Activated naive CD8-positive, alpha-beta T cell treated with anti-CD3 and anti-CD28 coated beads, Interleukin-2, amount 50 U/mL, for 24 hours (primary cell): ENCODE results near the gene PICALM.

ENCODE experiments used
- ATAC-seq: fragments of 150-1000 bp; cut with Tn5 transposase; one replicate; pipeline ENCODE4 v1.10.0; 2021
- DNase-seq: peaks from one replicate; pipeline ENCODE4 v3.0.0; 2021
- H3K27ac Mint-ChIP-seq: one replicate; pipeline ENCODE4 v1.8.0; 2021; ENCODE audit warnings: mild to moderate bottlenecking, mixed read lengths
- H3K27me3 Mint-ChIP-seq: one replicate; pipeline ENCODE4 v1.8.0; 2021; ENCODE audit warnings: mixed read lengths
- H3K36me3 Mint-ChIP-seq: one replicate; pipeline ENCODE4 v1.8.0; 2021; ENCODE audit warnings: low read depth, mixed read lengths
- H3K4me1 Mint-ChIP-seq: one replicate; pipeline ENCODE4 v1.8.0; 2021; ENCODE audit warnings: mixed read lengths
- H3K4me3 Mint-ChIP-seq: one replicate; pipeline ENCODE4 v1.8.0; 2021; ENCODE audit warnings: mild to moderate bottlenecking, moderate library complexity, mixed read lengths
- H3K9me3 Mint-ChIP-seq: one replicate; pipeline ENCODE4 v1.8.0; 2021; ENCODE audit warnings: mixed read lengths

Gene PICALM

DNA sequence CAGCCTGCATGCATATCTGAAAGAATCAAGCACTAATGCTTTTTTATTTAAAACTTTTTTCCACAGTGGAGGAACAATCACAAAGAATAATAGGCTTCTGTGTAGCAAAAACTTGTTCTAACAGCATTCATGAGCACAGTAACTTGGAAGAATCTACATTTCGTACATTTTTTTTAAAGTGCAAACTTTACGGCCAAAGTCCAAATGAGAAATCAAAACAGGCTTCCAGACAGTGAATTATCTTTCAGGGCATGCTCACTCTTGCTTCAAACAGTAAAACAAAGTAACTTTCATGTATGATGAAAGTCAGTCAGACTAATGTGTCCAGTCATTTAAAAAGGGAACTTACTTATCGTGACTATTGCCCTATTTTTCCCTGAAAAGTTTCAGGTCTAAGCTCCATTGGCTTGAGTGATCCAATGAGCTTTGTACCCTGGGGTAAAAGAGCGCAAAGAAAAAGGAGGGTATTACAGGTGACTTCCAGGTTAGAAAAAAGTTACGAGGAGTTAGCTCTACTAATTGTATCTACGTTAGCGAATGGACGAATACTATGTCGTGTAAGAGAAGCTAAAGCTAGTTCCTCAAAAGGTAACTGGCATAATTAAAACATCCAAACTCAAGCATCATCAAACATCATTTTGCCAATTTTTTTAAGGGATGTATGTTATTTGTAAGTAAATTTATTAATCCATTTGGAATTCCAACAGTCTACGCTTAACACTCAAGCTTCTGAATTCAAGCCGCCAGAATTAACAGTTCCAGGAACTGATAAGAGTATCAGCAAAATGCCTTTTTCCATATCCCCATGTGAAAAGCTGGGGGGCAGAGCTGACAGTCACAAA is 1.7 kb downstream of the PICALM start:
- DNase-seq (no peak), ATAC-seq (no peak)
- peak overlapping the region; percentile 98 for H3K27ac Mint-ChIP-seq
- H3K4me3 Mint-ChIP-seq, result peak overlapping the region; percentile 100
- no peaks in the 10 kb centered on the region for H3K9me3 Mint-ChIP-seq
- peaks cover 22% of the 10 kb centered on the region for H3K36me3 Mint-ChIP-seq
- no peaks in the 10 kb centered on the region for H3K27me3 Mint-ChIP-seq
- H3K4me1 Mint-ChIP-seq, result peaks cover 45% of the 10 kb centered on the region

DNA sequence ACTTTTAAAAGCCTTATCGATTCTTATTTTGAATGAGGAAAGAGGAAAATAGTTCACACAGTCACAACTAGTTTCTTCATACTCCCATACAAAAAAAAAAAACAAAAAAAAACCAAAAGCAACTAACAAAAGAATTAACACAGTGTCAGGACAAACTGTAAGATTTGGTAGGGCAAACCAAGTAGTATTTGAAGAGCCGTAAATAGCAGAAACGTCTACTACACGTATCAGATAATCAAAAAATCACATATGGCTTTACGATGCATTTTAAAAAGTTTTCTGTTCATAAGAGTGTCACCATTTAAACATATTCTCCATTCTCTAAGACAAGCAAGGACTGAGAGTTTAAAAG is 2.3 kb downstream of the PICALM start:
- Mint-ChIP-seq H3K27me3 (no peaks in the 10 kb centered on the region), H3K4me3 (peak overlapping the region; percentile 100), H3K27ac (peak overlapping the region; percentile 98), H3K36me3 (peaks cover 26% of the 10 kb centered on the region), H3K9me3 (peaks cover 4% of the 10 kb centered on the region), H3K4me1 (peaks cover 51% of the 10 kb centered on the region)
- ATAC-seq (no peak), DNase-seq (no peak)

DNA sequence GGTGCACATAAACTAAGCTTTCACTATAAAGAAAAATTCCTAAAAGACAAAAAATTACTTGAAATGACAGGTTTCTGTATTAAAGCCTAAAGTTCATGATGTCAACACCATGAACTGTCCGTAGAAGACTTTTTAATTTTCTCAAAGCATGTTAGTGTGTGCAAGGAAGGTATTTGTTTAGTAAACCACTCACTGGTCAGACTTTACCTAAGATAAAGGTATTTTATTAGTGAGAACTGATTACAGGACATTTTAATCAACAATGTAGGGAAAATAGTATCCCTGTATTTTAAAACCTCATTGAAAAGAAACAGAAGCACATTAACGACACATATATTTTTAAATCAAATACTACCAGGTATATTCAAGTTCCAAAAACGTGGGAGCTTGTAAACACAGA is 2.9 kb downstream of the PICALM start:
- Mint-ChIP-seq H3K9me3 (peaks cover 8% of the 10 kb centered on the region), H3K4me3 (peak overlapping the region; percentile 100), H3K27me3 (no peaks in the 10 kb centered on the region), H3K4me1 (peaks cover 57% of the 10 kb centered on the region), H3K27ac (peak overlapping the region; percentile 98), H3K36me3 (peaks cover 31% of the 10 kb centered on the region)
- no peak for DNase-seq
- no peak for ATAC-seq

DNA sequence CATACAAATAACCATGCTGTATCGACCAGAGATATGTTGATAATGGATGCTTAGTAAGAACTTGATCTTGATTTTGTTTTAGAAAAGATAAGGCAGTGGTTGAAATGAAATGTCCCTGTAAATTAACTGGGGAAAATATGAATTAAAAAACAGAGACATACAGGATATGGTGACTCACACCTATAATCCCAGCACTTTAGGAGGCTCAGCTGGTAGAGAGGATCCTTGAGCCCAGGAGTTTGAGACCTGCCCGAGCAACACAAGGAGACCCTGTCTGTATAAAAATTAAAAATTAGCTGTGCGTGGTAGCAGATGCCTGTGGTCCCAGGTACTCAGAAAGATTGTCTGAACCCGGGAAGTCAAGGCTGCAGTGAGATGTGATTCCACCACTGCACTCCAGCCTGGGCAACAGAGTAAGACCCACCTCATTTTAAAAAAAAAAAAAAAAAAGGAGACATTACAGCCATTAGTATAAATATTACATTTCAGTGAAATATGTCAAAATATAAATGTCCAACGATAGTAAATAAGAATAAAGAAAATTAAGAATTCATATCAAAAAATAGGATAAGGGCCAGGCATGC is 4.6 kb downstream of the PICALM start:
- H3K4me1 Mint-ChIP-seq, result peaks cover 60% of the 10 kb centered on the region
- H3K36me3 Mint-ChIP-seq, result peaks cover 32% of the 10 kb centered on the region
- H3K27me3 Mint-ChIP-seq, result no peaks in the 10 kb centered on the region
- DNase-seq (no peak), ATAC-seq (no peak)
- peak overlapping the region; percentile 100 for H3K4me3 Mint-ChIP-seq
- H3K27ac Mint-ChIP-seq, result peak overlapping the region; percentile 98
- peaks cover 8% of the 10 kb centered on the region for H3K9me3 Mint-ChIP-seq

DNA sequence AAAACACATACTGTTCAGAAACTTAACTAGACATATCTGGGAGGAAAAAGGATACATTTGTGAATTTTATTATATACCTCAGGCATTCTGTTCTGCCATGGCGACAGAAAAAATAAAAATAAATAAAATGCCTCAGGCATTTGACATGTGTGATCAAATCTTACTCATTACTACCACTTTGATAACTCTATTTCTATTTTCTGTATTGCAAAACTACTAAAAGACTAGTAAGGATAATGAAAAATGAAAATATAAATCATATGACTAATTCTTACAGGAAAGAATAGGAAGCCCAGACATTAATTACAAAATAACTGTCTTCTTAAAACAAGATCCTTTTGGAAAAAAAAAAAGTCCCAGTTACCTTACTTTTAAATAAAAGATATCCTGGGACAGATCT is 5.3 kb downstream of the PICALM start:
- Mint-ChIP-seq H3K27me3 (no peaks in the 10 kb centered on the region), H3K36me3 (peaks cover 32% of the 10 kb centered on the region), H3K27ac (peak overlapping the region; percentile 98), H3K4me1 (peaks cover 68% of the 10 kb centered on the region), H3K4me3 (peak overlapping the region; percentile 100), H3K9me3 (peaks cover 8% of the 10 kb centered on the region)
- no peak for DNase-seq
- no peak for ATAC-seq

DNA sequence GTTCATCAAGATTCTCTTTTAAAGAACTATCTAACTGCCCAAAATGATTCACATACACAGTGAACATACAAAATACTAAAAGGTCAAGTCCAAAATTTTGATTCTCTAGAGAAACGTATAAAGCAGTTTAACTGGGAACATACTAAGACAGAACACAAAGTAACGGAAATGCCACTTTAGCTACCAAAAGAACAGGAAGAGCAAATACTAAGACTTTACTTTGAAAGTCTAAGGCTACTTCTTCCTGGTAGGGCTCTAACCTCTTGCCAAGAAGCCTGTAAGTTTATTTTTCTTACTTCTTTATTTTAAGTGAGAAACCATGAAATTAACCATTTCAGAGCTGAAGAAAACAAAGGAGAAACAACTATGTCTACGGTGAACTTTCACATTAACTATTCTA is 6.2 kb downstream of the PICALM start:
- DNase-seq (no peak), ATAC-seq (no peak)
- Mint-ChIP-seq H3K4me3 (peak overlapping the region; percentile 100), H3K27ac (peak overlapping the region; percentile 86), H3K27me3 (no peaks in the 10 kb centered on the region), H3K9me3 (peaks cover 8% of the 10 kb centered on the region), H3K36me3 (peaks cover 27% of the 10 kb centered on the region), H3K4me1 (peaks cover 73% of the 10 kb centered on the region)

DNA sequence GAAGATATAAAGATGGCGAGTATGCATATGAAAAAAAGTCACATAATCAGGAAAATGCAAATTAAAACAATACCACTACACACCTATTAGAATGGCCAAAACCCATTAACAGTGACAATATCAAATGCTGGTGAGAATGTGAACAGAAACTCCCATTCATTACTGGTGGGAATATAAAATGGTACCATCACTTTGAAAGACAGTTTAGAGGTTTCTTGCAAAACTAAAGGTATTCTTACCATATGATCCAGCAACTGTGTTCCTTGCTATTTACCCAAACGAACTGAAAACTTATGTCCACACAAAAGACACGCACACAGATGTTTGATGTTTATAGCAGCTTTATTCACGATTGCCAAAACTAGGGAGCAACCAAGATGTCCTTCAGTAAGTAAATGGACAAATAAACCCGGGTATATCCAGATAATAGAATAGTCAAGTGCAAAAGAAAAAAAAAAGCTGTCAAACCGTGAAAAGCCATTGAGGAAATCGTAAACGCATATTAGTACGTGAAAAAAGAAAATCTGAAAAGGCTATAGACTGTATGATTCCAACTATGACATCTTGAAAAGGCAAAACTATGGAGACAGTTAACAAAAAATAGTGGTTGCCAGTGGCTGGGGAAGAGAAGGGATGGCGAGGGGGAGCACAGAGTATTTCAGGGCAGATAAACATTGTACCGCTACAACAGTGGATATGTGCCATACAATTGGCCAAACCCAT is 7.2 kb downstream of the PICALM start:
- Mint-ChIP-seq H3K36me3 (peaks cover 22% of the 10 kb centered on the region), H3K9me3 (peaks cover 8% of the 10 kb centered on the region)

DNA sequence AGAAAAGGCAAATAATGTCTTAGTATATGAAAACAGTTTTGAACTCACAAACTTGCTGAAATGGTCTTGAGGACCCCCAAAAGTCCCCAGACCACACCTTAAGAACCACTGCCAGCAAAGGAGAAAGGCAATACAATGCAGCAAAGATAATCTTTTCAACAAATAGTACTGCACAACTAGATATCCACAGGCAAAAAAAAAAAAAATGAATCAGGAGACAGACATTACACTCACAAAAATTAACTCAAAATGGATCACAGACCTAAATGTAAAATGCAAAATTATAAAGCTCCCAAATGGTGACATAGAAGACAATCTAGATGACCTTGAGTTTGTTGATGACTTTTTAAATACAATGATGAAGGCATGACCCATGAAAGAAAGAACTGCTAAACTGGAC is 8.3 kb downstream of the PICALM start:
- no peaks in the 10 kb centered on the region for H3K27me3 Mint-ChIP-seq
- peaks cover 88% of the 10 kb centered on the region for H3K4me1 Mint-ChIP-seq
- no peak for DNase-seq
- no peak for ATAC-seq
- peaks cover 8% of the 10 kb centered on the region for H3K9me3 Mint-ChIP-seq
- no peak overlapping the region for H3K4me3 Mint-ChIP-seq
- peaks cover 22% of the 10 kb centered on the region for H3K36me3 Mint-ChIP-seq
- peak overlapping the region; percentile 86 for H3K27ac Mint-ChIP-seq

More for the DNA sequence above, 7.2 kb downstream of the PICALM start:
- DNase-seq, result no peak
- peaks cover 79% of the 10 kb centered on the region for H3K4me1 Mint-ChIP-seq
- peak overlapping the region; percentile 100 for H3K4me3 Mint-ChIP-seq
- ATAC-seq, result no peak
- peak overlapping the region; percentile 86 for H3K27ac Mint-ChIP-seq
- no peaks in the 10 kb centered on the region for H3K27me3 Mint-ChIP-seq

DNA sequence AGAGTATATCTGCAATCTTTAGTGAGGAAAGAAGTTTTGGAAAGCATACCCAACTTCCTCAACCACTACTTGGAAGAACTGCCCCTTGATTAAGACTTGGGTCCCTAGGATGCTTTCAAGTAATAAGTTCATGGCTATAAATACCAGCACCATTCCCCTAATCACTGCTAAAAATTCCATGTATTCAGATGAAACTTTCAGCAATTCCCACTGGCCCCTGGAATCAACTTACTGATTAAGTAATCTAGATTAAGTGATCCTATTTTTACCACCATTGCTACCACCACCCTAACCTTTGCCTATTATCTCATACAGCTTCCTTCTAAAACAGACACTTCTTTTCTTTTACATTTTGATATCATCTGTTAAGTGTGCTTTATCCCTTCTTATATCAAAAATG is 10.5 kb downstream of the PICALM start:
- H3K4me1 Mint-ChIP-seq, result peaks cover 92% of the 10 kb centered on the region
- no peaks in the 10 kb centered on the region for H3K27me3 Mint-ChIP-seq
- peaks cover 25% of the 10 kb centered on the region for H3K36me3 Mint-ChIP-seq
- ATAC-seq (no peak), DNase-seq (no peak)
- no peak overlapping the region for H3K4me3 Mint-ChIP-seq
- H3K27ac Mint-ChIP-seq, result peak overlapping the region; percentile 2
- peaks cover 8% of the 10 kb centered on the region for H3K9me3 Mint-ChIP-seq

DNA sequence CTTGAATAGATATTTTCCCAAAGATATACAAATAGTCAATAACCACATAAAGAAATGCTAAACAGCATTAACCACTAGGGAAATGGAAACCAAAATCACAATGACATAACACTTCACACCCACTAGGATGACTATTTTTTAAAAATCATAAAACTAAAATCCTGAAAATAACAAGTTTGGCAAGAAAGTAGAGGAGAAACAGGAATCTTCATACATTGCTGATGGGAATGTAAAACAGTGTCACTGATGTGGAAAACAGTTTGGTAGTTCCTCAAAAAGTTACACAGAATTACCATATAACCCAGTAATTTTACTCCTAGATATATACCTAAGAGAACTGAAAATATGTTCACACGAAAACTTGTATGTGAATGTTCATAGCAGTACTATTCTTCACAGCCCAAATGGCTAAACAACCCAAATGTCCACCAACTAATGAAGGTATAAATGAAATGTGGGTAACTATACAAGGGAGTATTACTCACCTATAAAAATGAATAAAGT is 12.5 kb downstream of the PICALM start:
- ATAC-seq, result no peak
- Mint-ChIP-seq H3K27ac (peak overlapping the region; percentile 55), H3K36me3 (peaks cover 30% of the 10 kb centered on the region), H3K4me3 (no peak overlapping the region), H3K9me3 (peaks cover 10% of the 10 kb centered on the region), H3K27me3 (no peaks in the 10 kb centered on the region), H3K4me1 (peaks cover 92% of the 10 kb centered on the region)
- DNase-seq, result no peak

DNA sequence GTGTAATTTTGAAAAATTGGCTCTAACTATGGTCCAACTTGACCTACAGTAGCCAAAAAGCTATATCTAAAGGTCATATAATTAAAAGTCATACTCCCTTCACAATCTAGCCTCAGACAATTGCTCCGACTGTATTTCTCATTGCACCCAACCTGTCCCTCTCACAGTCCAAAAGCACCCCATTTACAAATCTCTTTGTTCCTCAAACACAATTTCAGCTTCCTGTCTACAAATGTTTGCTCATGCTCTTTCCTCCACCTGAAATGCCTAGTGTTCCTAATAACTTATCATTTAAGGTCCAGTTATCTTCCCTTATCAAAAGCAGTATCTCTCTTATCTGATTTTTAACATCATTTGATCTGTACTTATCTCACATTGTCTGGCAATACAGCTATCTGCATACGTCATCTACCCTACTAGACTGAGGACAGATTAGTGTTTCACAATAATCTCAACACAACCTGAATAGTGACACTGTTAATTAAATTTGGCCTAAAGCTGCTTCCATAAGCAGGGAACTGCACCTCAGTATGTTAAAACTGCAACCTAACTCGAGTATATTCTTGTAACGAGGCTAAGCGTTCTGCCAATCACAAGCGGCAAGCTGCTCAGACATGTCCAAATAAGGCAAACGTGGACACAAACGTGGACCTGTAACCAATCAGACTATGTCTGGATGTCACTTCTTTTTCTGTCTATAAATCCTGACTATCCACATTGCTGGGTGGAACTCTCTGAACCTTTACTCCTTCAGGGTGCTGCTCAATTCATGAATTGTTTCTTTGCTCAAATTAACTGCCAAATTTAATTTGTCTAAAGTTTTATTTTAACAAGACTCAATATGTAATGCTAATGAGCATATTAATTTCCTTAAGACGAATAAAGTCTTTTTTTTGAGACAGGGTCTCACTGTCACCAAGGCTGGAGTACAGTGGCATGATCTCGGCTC is 15.9 kb downstream of the PICALM start:
- ATAC-seq (no peak), DNase-seq (no peak)
- H3K27ac Mint-ChIP-seq, result peak overlapping the region; percentile 78
- H3K9me3 Mint-ChIP-seq, result peaks cover 8% of the 10 kb centered on the region
- peaks cover 33% of the 10 kb centered on the region for H3K36me3 Mint-ChIP-seq
- peaks cover 92% of the 10 kb centered on the region for H3K4me1 Mint-ChIP-seq
- H3K4me3 Mint-ChIP-seq, result peak overlapping the region; percentile 12
- H3K27me3 Mint-ChIP-seq, result no peaks in the 10 kb centered on the region

DNA sequence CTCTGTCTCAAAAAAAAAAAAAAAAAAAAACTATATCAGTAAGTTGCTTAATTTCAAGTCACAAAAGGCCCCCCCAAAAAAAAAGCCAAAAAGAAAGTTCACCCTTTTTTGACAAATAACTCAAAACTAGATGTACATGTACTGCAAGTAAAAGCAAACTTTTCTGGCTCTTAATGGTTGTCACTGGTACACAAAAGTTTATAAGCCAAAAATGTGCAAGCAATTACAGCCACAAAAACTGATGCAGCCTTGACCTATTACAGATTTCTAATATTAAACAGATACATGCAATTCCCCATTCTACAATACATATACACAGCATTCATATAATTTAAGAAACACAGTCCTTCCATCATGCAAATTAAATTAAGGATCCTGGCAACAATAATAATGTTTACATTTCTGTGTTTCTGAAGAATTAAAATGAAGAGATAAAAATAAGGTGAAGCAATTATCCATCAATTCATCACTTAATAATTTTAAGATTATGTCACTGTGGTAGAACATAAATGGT is 18.6 kb downstream of the PICALM start:
- DNase-seq, result no peak
- peaks cover 29% of the 10 kb centered on the region for H3K36me3 Mint-ChIP-seq
- ATAC-seq, result no peak
- no peak overlapping the region for H3K27ac Mint-ChIP-seq
- peaks cover 99% of the 10 kb centered on the region for H3K4me1 Mint-ChIP-seq
- H3K27me3 Mint-ChIP-seq, result no peaks in the 10 kb centered on the region
- H3K4me3 Mint-ChIP-seq, result no peak overlapping the region
- peaks cover 8% of the 10 kb centered on the region for H3K9me3 Mint-ChIP-seq

DNA sequence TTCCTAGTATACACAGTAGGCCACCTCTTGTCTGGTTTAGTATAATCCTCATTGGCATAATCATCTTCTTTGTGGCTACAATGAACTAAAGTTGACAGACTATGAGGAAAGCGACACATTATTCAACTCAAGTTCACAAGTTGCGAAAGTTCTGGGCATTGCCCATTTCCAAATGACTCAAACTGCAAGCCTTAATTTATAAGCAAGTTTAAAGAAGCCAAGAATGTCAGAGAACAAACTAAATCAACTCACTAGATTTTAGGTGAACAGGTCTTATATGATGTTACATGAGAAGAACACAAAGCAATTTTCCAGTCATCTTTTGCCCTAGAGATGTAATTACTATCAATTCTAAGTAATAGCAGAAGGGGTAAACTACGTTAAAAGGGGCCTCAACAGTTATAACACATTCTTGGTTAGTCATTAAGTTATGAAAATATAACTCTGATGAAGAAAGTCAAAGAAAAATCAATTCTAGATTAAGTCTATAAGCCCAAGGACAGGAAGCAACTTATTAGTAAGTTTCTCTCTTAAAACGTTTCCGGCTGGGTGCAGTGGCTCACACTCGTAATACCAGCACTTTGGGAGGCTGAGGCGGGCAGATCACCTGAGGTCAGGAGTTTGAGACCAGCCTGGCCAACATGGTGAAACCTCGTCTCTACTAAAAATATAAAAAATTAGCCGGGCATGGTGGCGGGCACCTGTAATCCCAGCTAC is 21.5 kb downstream of the PICALM start:
- no peaks in the 10 kb centered on the region for H3K9me3 Mint-ChIP-seq
- peaks cover 98% of the 10 kb centered on the region for H3K4me1 Mint-ChIP-seq
- DNase-seq (no peak), ATAC-seq (peak; percentile 80)
- peak overlapping the region; percentile 99 for H3K27ac Mint-ChIP-seq
- peaks cover 27% of the 10 kb centered on the region for H3K36me3 Mint-ChIP-seq
- no peaks in the 10 kb centered on the region for H3K27me3 Mint-ChIP-seq
- peak overlapping the region; percentile 71 for H3K4me3 Mint-ChIP-seq
